ENCODE results near the gene RIPK4. TPM values are rescaled to one million over a fixed set of nuclear protein-coding genes. Genes with fewer than 3 reads are reported as not detected.

RIPK4 gene
- total RNA-seq, 4 donors from 2014 or later: 38.6 to 59.5 (median 50.0) TPM

DNA sequence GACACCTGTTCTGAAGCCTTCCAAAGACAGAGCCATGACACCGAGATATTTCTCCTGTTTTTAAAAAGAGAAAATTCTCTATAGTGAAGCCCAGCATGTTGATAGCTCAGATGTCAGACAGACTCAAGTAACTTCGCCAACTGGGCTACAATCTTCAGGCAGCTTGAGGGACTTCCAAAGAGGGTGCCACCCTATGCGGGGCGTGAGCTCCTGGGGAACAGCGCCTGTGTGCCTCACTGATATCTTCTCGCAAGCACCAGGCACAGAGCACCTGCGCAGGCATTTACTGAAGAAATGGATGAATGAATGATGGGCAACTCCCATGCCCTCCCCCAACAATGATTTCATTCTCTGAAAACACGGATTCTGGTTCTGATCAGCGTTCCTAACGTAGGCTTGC is 17.6 kb downstream of the RIPK4 start:
- Histone ChIP-seq H3K4me3 (no peak overlapping the region), H3K9me3 (no peaks in the 10 kb centered on the region), H3K4me1 (peaks cover 41% of the 10 kb centered on the region), H3K27ac (no peak overlapping the region), H3K27me3 (no peaks in the 10 kb centered on the region), H3K36me3 (peaks cover 24% of the 10 kb centered on the region)
- TF ChIP-seq POLR2A (IDR thresholded peaks at IDR 0.05) (no peak), EP300 (IDR thresholded peaks at IDR 0.05) (no peak), POLR2AphosphoS5 (IDR thresholded peaks at IDR 0.05) (no peak)
- TF ChIP-seq, protein P1, sequence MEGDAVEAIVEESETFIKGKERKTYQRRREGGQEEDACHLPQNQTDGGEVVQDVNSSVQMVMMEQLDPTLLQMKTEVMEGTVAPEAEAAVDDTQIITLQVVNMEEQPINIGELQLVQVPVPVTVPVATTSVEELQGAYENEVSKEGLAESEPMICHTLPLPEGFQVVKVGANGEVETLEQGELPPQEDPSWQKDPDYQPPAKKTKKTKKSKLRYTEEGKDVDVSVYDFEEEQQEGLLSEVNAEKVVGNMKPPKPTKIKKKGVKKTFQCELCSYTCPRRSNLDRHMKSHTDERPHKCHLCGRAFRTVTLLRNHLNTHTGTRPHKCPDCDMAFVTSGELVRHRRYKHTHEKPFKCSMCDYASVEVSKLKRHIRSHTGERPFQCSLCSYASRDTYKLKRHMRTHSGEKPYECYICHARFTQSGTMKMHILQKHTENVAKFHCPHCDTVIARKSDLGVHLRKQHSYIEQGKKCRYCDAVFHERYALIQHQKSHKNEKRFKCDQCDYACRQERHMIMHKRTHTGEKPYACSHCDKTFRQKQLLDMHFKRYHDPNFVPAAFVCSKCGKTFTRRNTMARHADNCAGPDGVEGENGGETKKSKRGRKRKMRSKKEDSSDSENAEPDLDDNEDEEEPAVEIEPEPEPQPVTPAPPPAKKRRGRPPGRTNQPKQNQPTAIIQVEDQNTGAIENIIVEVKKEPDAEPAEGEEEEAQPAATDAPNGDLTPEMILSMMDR (IDR thresholded peaks at IDR 0.05): no peak
- no peak for DNase-seq (ENCODE audit: low spot score in 2 of 2)
- WGBS: 83% methylated on average over 10 of the region's 10 CpGs

DNA sequence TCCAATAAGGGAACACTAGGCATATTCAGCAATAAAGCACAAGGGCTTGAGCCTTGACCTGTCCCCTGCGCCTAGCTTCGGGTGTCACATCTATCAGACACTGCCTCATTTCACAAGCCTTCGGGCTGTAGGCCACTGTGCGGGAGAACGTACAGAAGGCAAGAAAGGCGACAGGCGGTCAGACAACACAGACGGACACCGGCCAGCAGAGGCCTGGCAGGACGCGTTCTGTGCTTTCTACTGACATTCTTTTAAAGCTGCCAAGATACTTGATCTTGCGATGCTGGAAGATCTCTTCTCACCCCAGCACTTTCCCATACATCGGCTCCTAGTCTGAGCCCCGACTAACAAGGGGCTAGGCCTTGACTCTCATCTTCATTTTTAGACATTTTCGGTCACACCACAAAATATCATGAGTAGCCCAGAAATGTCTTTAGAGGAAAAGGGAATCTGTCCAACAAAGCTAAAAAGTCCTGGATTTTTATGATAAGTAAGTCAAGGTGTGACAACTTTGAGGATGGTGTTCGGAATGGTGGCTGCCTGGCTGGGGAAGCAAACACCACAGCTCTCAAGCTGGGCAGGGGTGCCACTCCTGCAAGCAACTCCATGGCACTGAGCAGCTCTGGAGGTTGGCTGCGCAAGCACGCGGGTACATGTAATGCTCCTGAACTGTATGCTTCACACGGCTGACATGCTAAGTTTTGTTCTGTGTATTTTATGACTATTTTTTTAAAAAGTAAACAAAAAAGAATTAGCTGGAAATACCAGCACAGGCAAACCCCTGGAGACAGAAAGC is 18.7 kb downstream of the RIPK4 start:
- H3K27ac ChIP-seq: no peak overlapping the region
- TF ChIP-seq POLR2AphosphoS5 (IDR thresholded peaks at IDR 0.05) (no peak), EP300 (IDR thresholded peaks at IDR 0.05) (no peak), POLR2A (IDR thresholded peaks at IDR 0.05) (no peak)
- TF ChIP-seq, protein P1 (IDR thresholded peaks at IDR 0.05): no peak
- WGBS: 90% methylated on average over 20 of the region's 20 CpGs
- H3K4me1 ChIP-seq: peaks cover 32% of the 10 kb centered on the region
- H3K27me3 ChIP-seq: no peaks in the 10 kb centered on the region
- DNase-seq (ENCODE audit: low spot score in 2 of 2): no peak
- peaks cover 35% of the 10 kb centered on the region for H3K36me3 ChIP-seq
- H3K9me3 ChIP-seq: no peaks in the 10 kb centered on the region
- H3K4me3 ChIP-seq: no peak overlapping the region

DNA sequence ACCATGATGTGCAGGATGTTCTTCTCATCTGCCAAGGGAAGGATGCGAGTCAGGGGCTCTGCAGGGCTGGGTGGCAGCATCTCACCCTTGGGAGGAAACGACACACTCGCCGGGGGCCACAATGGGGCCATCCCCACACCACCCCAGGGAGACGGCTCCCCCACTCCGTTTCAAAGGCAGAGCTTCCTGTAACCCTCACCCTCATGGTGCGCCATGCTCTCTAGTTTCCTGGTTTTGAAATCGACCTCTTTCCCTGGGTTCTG is 20.2 kb downstream of the RIPK4 start:
- Histone ChIP-seq H3K4me1 (peaks cover 18% of the 10 kb centered on the region), H3K27me3 (no peaks in the 10 kb centered on the region), H3K36me3 (peaks cover 42% of the 10 kb centered on the region), H3K27ac (no peak overlapping the region), H3K9me3 (no peaks in the 10 kb centered on the region), H3K4me3 (no peak overlapping the region)
- no peak for DNase-seq (ENCODE audit: low spot score in 2 of 2)
- TF ChIP-seq EP300 (IDR thresholded peaks at IDR 0.05) (no peak), POLR2A (IDR thresholded peaks at IDR 0.05) (no peak), POLR2AphosphoS5 (IDR thresholded peaks at IDR 0.05) (no peak)
- TF ChIP-seq, protein P1 (IDR thresholded peaks at IDR 0.05): no peak
- WGBS: 63% methylated on average over 4 of the region's 8 CpGs

DNA sequence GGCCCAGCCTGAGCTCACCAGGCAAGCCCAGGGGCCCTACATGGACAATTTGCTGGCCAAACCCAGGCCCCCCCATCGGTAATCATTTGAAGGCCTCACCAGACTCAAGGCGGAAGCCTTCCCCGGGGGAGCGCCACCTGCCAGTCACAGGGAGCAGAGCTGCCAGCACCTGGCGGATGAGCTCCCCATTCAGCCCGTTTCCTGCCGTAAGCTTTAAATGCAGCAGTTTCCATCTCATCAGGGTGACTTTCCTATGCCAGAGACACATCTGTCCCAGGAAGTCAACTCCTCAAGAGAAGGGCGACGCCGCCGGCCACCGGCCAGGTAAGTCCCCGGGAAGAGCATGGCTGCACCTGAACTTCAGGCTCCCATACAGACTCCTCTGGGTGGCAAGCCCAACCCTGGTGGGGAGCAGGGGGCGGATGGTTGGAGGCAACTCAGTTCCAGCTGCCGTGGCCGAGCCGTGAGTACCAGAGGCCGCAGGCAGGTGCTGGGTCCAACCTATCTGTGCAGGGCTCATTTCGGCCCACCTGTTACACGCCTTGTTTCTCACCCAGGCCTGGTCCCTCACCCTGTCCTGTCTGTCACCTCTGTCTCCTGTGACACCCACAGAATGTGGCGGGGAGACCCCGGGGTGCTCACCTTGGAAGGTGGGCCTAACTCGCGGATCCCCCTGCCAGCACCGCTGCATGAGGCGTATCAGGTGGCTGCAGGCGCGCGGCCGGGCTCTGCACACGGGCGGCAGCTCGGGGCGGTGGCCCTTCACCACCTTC is 20.7 kb downstream of the RIPK4 start:
- DNase-seq (ENCODE audit: low spot score in 2 of 2): no peak
- TF ChIP-seq POLR2AphosphoS5 (IDR thresholded peaks at IDR 0.05) (no peak), POLR2A (IDR thresholded peaks at IDR 0.05) (no peak)
- TF ChIP-seq, protein P1 (IDR thresholded peaks at IDR 0.05): no peak
- Histone ChIP-seq H3K36me3 (peaks cover 47% of the 10 kb centered on the region), H3K9me3 (no peaks in the 10 kb centered on the region), H3K4me3 (no peak overlapping the region), H3K27ac (no peak overlapping the region), H3K27me3 (no peaks in the 10 kb centered on the region), H3K4me1 (peaks cover 13% of the 10 kb centered on the region)
- 90% methylated on average over 27 of the region's 34 CpGs for WGBS

DNA sequence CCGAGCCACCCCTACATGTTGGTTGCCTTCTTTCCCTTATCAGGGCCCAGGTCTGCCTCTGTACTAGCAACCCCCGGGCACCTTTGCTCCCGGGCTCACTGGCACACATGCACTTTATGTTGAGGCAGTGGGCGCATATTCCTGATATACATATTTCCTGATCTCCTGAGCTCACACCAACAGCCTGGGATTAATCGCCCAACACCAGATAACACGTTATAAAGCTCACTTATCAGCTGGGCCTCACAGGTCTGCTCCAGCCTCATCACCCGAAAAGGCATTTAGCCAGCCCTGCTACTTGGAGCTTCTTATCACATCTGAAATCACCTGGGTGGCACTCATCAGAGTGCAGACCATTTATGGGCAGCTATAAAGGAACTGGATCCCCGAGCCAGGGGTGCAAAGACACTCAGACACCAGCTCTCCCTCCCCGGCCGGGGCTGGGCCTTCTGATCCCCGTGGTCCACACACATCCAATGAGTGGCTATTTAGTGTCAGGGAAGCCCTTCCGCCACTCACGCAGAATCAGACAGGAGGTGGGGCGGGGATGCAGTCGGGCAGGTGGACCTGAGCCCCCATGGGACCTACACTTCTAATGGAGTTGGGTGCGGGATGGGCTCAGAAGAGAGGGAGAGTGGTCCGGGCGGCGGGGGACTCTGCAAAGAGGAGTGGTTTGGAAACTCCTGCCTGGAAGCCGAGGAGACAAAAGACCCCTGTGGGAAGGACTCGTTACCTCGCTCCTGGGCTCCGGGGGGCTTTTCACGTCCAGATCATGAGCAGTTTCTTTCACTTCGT is 21.6 kb downstream of the RIPK4 start:
- no peak overlapping the region for H3K27ac ChIP-seq
- H3K9me3 ChIP-seq: no peaks in the 10 kb centered on the region
- H3K4me1 ChIP-seq: peaks cover 4% of the 10 kb centered on the region
- no peaks in the 10 kb centered on the region for H3K27me3 ChIP-seq
- TF ChIP-seq POLR2AphosphoS5 (IDR thresholded peaks at IDR 0.05): no peak
- no peak for TF ChIP-seq EP300 (IDR thresholded peaks at IDR 0.05)
- TF ChIP-seq, protein P1 (IDR thresholded peaks at IDR 0.05): no peak
- no peak for TF ChIP-seq POLR2A (IDR thresholded peaks at IDR 0.05)
- peaks cover 54% of the 10 kb centered on the region for H3K36me3 ChIP-seq
- WGBS: 90% methylated on average over 25 of the region's 25 CpGs
- no peak for DNase-seq (ENCODE audit: low spot score in 2 of 2)
- H3K4me3 ChIP-seq: no peak overlapping the region

Measured in suprapubic skin (tissue), 4 donors.